HCT116 (cell line): ENCODE results near the gene EN2.

Source experiments
- CTCF ChIP-seq, 3 experiments: fragments of 200-600 bp in 1 of 3; sonication (generic) in 1 of 3; IDR thresholded peaks in 2 of 3; conservative IDR thresholded peaks in 1 of 3; 2 replicates each; pipeline ENCODE4 v1.5.1; 2012 to 2017; ENCODE audit warnings: low read depth in 2 of 3, low read length in 2 of 3, antibody characterized with exemption in 1 of 3, borderline replicate concordance in 1 of 3, control low read depth in 1 of 3, mild to moderate bottlenecking in 1 of 3, mixed read lengths in 1 of 3, mixed run types in 1 of 3, moderate library complexity in 1 of 3; ENCODE audit not compliant: insufficient read depth in 1 of 3
- POLR2AphosphoS5 ChIP-seq: IDR thresholded peaks from 2 replicates; pipeline ENCODE4 v1.6.1; 2011; ENCODE audit warnings: mild to moderate bottlenecking, low read depth, low read length, moderate library complexity

- TF ChIP-seq POLR2AphosphoS5, result no peak
- no peak for TF ChIP-seq CTCF (IDR thresholded peaks at IDR 0.05 in 2 of 3, conservative IDR thresholded peaks at IDR 0.05 in 1 of 3; ENCODE audit: borderline replicate concordance in 1 of 3, insufficient read depth in 1 of 3, low read depth in 2 of 3, low read length in 2 of 3)
Observed at GRCh38 chr7:155449008-155449868, 8.7 kb upstream of the EN2 start.
